ENCODE data around the gene ENPP4.

Gene ENPP4

GRCh38 chr6:46095251-46095650 lies 34.5 kb upstream of the ENPP4 start:
- Histone ChIP-seq H3K9me3 (no peaks in the 10 kb centered on the region), H3K4me3 (ENCODE audit: low read depth, low read length) (no peak overlapping the region), H3K27me3 (no peaks in the 10 kb centered on the region), H3K4me1 (no peaks in the 10 kb centered on the region), H3K36me3 (no peaks in the 10 kb centered on the region)
- no peak for TF ChIP-seq CTCF (IDR thresholded peaks at IDR 0.05; ENCODE audit: low read depth, low read length)
- DNase-seq = no peak

DNA sequence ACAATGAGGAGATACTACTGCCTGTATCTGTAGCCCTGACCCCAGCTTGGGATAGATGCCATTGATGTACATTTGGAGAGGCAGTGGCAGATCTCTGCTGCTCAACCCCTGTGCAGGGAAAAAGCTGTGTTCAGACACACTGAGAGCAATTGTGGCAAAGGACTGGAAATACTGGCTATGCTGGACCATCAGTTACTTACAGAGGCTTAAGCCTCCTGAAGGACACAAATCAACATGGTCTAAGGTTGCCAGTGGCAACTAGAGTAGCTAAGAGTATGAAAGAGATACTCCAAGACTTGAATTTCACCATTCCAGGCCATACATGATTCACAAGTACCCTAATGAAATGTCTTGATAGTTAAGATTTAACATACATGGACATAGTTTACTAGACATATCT lies 32.4 kb upstream of the ENPP4 start:
- DNase-seq = no peak
- TF ChIP-seq CTCF (IDR thresholded peaks at IDR 0.05; ENCODE audit: low read depth, low read length) = no peak

DNA sequence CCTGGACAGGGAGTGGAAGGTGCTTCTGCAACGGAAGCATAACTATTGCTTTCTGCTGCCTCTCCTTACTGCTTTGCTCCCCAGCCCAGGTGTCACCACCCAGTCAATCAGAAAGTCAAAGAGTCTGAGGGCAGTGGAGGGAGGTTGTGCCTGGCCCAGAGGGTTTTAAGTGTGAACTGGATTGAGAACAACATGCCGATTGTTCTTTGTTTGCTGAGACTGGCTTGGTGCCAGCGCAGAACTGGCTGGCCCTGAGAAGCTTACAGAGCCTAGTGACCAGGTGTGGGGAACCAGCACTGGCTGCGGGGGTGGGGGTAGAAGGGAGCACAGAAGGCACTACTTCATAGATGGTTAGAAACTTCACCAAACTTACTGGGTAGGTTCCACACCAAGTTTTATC lies 31.1 kb upstream of the ENPP4 start:
- DNase-seq = no peak
- H3K27me3 ChIP-seq = no peaks in the 10 kb centered on the region
- H3K4me3 ChIP-seq (ENCODE audit: low read depth, low read length) = no peak overlapping the region
- no peaks in the 10 kb centered on the region for H3K4me1 ChIP-seq
- no peaks in the 10 kb centered on the region for H3K9me3 ChIP-seq
- H3K36me3 ChIP-seq = no peaks in the 10 kb centered on the region
- TF ChIP-seq CTCF (IDR thresholded peaks at IDR 0.05; ENCODE audit: low read depth, low read length) = no peak

More for the DNA sequence above, 32.4 kb upstream of the ENPP4 start:
- no peaks in the 10 kb centered on the region for H3K36me3 ChIP-seq
- H3K9me3 ChIP-seq = no peaks in the 10 kb centered on the region
- no peak overlapping the region for H3K4me3 ChIP-seq (ENCODE audit: low read depth, low read length)
- H3K27me3 ChIP-seq = no peaks in the 10 kb centered on the region
- H3K4me1 ChIP-seq = no peaks in the 10 kb centered on the region

DNA sequence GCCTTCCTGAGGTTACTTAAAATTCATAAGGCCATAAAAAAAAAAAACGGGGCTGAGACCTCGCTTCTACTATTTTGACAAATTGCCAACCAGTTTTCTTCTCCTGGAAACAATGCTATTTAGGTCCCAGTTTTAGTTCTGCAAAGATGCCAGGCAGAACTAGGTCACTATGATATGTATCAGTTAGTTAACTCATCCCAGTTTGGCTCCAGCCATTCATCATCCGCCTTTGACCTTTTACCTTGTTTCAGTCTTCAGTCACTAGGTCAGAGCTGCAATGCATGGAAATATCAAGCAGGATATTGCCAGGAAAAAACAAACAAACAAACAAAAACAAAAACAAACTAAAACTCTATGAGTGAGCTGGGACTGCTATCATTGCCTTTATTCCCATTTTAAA lies 29.8 kb upstream of the ENPP4 start:
- no peak for DNase-seq
- H3K27me3 ChIP-seq = no peaks in the 10 kb centered on the region
- no peaks in the 10 kb centered on the region for H3K4me1 ChIP-seq
- TF ChIP-seq CTCF (IDR thresholded peaks at IDR 0.05; ENCODE audit: low read depth, low read length) = no peak
- H3K36me3 ChIP-seq = no peaks in the 10 kb centered on the region
- H3K4me3 ChIP-seq (ENCODE audit: low read depth, low read length) = no peak overlapping the region
- H3K9me3 ChIP-seq = no peaks in the 10 kb centered on the region

DNA sequence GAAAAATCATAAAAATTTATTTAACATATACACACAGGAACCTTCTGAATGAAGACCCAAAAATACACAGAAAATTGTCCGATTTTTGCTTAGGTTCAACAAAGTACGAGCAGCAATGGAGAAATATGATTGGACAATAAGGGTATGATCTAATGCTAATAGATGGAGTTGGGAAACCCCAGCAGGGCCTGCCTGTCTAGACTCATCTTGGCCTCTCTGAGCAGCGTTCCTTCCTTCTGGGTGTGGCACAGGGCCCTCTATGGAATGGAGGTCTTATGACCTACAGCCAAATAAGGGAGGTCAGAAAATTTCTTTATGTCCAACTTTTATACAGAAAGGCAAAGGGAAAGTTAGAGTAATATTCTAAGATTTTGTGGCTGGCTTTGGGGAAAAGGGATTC lies 27.7 kb upstream of the ENPP4 start:
- no peak overlapping the region for H3K4me3 ChIP-seq (ENCODE audit: low read depth, low read length)
- no peaks in the 10 kb centered on the region for H3K4me1 ChIP-seq
- TF ChIP-seq CTCF (IDR thresholded peaks at IDR 0.05; ENCODE audit: low read depth, low read length) = no peak
- H3K9me3 ChIP-seq = no peaks in the 10 kb centered on the region
- no peak for DNase-seq
- H3K27me3 ChIP-seq = no peaks in the 10 kb centered on the region
- H3K36me3 ChIP-seq = no peaks in the 10 kb centered on the region

- no peaks in the 10 kb centered on the region for H3K36me3 ChIP-seq
- no peaks in the 10 kb centered on the region for H3K27me3 ChIP-seq
- H3K4me1 ChIP-seq = no peaks in the 10 kb centered on the region
- no peaks in the 10 kb centered on the region for H3K9me3 ChIP-seq
- no peak overlapping the region for H3K4me3 ChIP-seq (ENCODE audit: low read depth, low read length)
- TF ChIP-seq CTCF (IDR thresholded peaks at IDR 0.05; ENCODE audit: low read depth, low read length) = no peak
- DNase-seq = no peak
Measured at GRCh38 chr6:46103441-46104115, 26.2 kb upstream of the ENPP4 start.

All from BE2C (cell line).